ES-I3 (cell line): Measurements from ENCODE around the gene HMG20B.
A peak's percentile ranks its signal among the peaks of the same experiment; 100 is the strongest.

Experiments
- H3K36me3 ChIP-seq: 2 replicates; pipeline ENCODE4 v1.6.1; 2013; ENCODE audit warnings: mild to moderate bottlenecking, low read length, control low read depth, moderate library complexity; ENCODE audit not compliant: insufficient read depth
- H3K4me1 ChIP-seq: 2 replicates; pipeline ENCODE4 v1.6.1; 2013; ENCODE audit warnings: mild to moderate bottlenecking, control low read depth, low read length; ENCODE audit not compliant: insufficient read depth
- H3K9ac ChIP-seq: 2 replicates; pipeline ENCODE4 v1.6.1; 2013; ENCODE audit warnings: low read depth, mild to moderate bottlenecking, low read length, moderate library complexity
- H3K9me3 ChIP-seq: 2 replicates; pipeline ENCODE4 v1.6.1; 2013; ENCODE audit warnings: mild to moderate bottlenecking, low read length, moderate library complexity; ENCODE audit not compliant: control insufficient read depth, insufficient read depth

The HMG20B gene

DNA sequence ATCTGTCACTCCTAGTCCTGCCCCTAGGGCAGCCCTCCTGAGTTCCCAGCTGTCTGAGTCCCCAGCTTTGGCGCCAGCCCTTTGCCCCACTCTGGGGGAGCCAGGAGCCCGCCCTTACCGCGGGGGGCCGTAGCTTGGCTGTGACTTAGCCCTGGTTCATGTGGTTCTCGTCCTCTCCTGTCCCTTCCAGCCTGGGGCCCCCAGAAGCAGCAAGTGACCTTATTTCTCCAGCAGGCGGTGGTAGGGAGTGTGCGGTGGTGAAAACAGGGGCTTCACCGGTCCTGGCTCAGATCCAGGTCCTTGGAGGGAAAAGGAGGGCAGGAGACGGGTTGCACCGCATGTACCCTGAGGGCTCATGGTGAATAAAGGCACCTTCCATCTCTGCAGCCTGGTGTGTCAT, 20.4 kb downstream of the HMG20B start:
- H3K9ac ChIP-seq: no peak overlapping the region; the same call in 1 of the 2 replicates
- no peaks in the 10 kb centered on the region for H3K36me3 ChIP-seq
- H3K4me1 ChIP-seq: no peaks in the 10 kb centered on the region
- H3K9me3 ChIP-seq: no peaks in the 10 kb centered on the region

DNA sequence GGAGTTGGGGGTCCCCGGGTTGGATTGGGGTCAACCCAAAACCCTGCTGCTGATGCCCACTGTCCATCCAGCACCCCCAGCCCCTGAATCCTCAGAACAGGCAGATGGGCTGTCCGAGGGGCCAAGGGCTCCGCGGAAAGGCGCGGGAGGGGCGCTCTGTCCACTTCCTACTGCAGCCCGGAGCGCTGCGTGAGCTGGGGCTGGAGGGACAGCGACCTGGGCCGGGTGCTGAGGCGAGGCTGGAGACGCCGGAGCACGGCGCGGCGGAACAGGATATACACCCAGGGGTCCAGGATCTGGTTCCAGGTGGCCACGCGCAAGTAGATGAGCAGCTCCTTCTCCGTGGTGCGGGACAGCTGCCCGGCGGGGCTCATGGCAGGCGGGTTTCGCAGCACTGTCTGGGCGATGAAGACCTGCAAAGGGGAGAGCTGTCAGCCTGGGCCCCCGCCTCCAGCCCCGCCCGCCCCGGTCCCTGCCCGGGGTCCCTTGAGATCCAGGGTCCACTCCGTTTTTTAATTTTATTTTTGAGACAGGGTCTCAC, 22.8 kb downstream of the HMG20B start:
- no peaks in the 10 kb centered on the region for H3K9me3 ChIP-seq
- H3K36me3 ChIP-seq: no peaks in the 10 kb centered on the region
- no peak overlapping the region for H3K9ac ChIP-seq
- no peaks in the 10 kb centered on the region for H3K4me1 ChIP-seq

DNA sequence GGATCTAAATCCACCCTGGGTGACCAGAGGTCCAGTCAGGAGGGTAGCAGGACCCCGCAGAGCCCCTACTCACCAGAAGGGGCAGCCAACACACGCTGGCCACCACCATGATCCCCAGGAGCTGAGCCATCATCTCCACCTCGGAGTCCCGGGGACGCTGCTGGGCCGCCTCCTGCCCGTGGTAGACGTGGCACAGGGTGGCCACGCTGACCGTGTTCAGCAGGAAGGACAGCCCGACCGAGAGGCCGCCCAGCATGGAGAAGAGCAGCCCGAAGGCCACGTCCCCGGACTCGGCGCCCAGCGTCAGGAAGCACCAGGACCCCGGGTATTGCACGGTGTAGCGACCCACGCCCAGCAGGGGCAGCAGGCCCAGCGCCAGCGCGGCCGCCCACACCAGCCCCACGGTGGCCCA, 27.0 kb downstream of the HMG20B start:
- Histone ChIP-seq H3K4me1 (no peaks in the 10 kb centered on the region), H3K9ac (no peak overlapping the region), H3K9me3 (no peaks in the 10 kb centered on the region), H3K36me3 (no peaks in the 10 kb centered on the region)

DNA sequence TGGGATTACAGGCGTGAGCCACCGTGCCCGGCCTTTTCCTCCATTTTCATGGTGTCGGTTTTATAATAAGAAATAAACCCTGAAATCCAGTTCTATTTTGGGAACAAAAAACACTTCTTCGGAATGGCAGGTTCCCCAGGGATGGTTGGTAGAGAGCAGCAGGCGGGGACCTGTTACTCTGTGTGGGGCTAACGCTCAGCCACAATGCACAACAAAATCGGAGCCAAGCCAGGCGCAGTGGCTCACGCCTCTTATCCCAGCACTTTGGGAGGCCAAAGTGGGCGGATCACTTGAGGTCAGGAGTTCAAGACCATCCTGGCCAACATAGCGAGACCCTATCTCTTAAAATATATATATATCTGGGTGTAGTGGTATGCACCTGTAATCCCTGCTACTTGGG, 28.3 kb downstream of the HMG20B start:
- no peaks in the 10 kb centered on the region for H3K36me3 ChIP-seq
- H3K4me1 ChIP-seq: no peaks in the 10 kb centered on the region
- H3K9me3 ChIP-seq: no peaks in the 10 kb centered on the region
- H3K9ac ChIP-seq: no peak overlapping the region

DNA sequence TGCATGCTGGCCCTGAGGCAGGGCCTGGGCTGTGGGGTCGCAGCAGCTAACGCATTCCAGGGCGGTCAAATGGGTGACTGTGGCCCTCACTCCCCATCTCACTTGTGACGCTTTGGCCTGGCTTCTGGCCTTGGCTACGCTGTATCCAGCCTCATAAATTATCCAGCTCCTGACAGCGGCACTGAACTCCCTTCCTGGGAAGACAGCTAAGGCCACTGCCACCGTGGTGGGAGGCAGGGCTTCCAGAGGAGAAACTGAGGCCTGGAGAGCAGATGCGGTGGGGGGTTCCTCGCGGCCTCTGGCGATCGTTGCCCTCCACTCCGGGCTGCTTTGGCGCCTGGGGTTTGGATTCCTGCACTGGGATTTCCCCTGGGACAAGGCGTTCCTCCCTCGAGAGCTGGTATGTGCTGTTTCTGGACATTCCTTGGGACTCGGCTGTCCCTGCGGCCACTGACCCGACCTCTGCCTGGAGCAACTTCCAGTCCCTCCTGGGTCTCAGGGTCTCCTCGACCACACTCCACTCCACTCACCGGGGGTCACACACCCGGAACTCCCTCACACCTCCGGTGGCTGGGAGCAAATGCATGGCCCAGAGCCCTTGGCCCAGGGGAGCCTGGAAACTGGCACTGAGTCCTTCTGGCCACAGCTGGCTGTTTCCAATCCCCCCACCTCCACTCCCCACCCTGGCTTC, 30.5 kb downstream of the HMG20B start:
- peaks cover 5% of the 10 kb centered on the region for H3K4me1 ChIP-seq
- H3K9ac ChIP-seq: no peak overlapping the region
- H3K36me3 ChIP-seq: no peaks in the 10 kb centered on the region
- no peaks in the 10 kb centered on the region for H3K9me3 ChIP-seq

DNA sequence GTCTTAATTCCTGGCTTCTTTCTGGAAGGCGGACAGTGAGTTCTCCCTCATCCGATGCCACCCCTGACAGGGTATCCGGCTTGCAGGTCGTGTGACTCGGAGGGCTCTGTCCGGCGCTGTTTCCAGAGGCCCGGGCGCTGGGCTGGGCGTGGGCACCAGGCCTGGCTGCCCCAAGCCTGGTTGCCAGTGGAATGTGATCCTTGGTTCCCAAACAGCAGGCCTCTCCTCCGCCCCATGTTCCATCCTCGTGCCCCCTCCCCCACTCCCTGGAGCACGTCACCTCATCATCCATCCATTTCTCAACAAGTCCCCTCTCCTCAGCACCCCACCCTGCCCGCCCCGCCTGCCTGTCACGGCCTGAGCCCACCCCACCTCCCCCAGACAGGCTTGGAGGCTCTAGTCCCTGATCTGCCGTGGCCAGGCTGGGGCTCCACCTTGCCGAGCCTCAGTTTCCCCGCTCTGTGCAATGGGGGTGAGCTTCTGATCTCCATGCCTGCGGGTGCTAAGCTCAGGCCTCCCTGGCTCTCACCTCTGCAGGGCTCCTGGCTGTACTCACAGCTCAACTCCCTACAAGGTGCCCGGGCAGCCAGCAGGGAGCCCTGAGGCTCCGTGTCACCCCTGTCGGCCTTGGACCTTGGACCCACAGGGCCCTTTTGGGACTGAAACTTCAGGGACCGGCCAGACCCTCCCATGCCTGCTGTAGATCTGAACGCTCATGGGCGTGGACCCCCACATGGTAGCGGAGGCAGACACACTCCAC, 31.7 kb downstream of the HMG20B start:
- Histone ChIP-seq H3K4me1 (peaks cover 7% of the 10 kb centered on the region), H3K9me3 (no peaks in the 10 kb centered on the region), H3K36me3 (no peaks in the 10 kb centered on the region), H3K9ac (no peak overlapping the region)

DNA sequence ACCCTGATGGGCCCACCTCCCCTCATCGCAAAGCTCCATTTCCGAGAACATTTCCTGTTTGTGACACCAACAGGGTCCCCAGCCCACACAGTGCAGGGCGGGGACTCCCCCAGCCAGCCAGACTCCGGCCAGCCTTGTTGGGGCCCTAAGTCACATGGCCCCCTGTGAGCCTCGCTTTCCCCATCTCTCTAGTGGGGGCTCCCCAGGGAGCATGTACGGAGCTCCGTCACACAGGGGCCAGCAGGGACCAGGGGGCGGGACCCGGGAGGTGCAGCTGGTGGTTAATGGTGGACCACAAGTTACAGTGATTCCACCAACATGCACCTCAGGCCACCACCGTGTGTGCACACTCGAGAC, 32.2 kb downstream of the HMG20B start:
- no peaks in the 10 kb centered on the region for H3K9me3 ChIP-seq
- H3K4me1 ChIP-seq: peaks cover 7% of the 10 kb centered on the region
- no peak overlapping the region for H3K9ac ChIP-seq
- H3K36me3 ChIP-seq: no peaks in the 10 kb centered on the region

DNA sequence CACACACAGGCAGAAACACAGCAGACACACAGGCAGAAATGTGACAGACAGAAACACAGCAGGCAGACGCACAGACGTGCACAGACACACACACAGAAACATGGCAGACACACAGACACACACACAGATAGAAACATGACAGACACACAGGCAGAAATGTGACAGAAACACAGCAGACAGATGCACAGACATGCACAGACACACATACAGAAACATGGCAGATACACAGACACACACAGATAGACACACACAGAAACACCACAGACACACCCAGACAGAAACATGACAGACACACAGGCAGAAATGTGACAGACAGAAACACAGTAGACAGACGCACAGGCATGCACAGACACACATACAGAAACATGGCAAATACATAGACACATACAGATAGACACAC, 32.6 kb downstream of the HMG20B start:
- H3K9ac ChIP-seq: no peak overlapping the region
- peaks cover 1% of the 10 kb centered on the region; the same call in 1 of the 2 replicates for H3K36me3 ChIP-seq
- peaks cover 7% of the 10 kb centered on the region for H3K4me1 ChIP-seq
- no peaks in the 10 kb centered on the region for H3K9me3 ChIP-seq

DNA sequence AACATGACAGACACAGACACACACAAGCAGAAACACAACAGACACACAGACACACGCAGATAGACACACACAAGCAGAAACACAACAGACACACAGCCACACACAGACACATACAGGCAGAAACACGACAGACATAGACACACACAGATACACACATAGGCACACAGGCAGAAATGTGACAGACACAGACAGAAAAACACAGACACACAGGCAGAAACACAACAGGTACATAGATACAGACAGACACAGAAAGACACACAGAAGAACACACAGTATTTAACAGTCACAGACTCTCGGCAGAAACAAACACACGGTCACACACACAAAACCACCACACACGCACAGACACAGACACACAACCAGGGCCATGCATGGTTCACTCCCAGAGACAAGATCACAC, 33.0 kb downstream of the HMG20B start:
- Histone ChIP-seq H3K9ac (peak overlapping the region; percentile 72; the same call in 1 of the 2 replicates), H3K9me3 (no peaks in the 10 kb centered on the region), H3K4me1 (peaks cover 7% of the 10 kb centered on the region), H3K36me3 (peaks cover 3% of the 10 kb centered on the region; the same call in 1 of the 2 replicates)

DNA sequence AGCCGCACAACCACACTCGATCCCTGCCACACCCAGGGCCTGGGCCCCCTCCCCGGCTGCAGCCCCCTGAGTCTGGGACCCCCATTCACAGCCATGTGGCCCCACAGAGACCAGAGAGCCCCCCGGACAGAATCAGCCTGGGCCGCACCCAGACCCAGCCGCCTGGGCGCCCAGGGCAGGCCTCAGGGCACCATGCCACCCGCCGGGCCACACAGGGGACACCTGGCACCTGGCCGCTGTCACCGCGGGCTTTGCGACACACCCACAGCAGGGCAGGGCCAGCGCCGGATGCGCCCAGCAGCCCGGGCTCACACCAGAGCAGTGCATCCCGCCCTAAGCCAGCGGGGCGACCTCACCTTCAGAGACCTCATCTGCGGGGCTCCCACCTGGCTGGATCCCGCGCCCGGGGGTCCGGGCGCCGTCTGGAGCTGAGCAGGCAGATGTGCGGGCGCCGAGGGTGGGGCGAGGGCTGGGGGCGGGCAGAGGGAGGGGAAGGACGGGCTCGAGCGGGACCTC, 33.5 kb downstream of the HMG20B start:
- Histone ChIP-seq H3K9me3 (no peaks in the 10 kb centered on the region), H3K36me3 (peaks cover 3% of the 10 kb centered on the region; the same call in 1 of the 2 replicates), H3K4me1 (peaks cover 7% of the 10 kb centered on the region), H3K9ac (peak overlapping the region; percentile 72; the same call in 1 of the 2 replicates)

DNA sequence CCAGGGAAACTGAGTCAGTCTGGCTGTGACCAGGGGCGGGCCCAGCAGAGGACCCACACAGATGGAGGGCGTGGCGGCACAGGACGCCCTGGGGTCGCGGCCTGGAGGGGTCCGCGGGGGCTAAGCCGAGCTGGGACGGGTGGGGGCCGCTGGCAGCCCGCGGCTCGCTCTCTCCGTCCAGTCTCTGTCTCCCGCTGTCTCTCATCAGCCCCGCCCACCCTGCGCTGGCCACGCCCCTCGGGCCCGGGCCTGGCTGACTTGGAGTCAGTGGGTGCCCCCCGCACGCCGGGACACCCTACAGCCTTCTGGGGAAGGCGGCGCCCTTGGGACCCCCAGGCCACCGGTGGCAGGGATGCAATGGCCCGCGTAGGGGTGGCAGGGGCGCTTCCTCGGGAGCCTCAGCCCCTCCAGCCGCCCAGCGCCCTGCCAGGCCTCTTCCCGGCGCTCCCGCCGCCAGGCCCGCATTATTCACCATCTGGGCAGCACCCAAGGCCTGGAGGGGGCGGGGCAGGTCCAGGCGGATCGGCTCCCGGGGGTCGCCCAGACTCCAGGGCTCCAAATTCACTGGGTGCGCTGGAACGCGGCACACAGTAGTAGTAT, 34.0 kb downstream of the HMG20B start, which contains the start of gene TBXA2R:
Gene TBXA2R (minus strand): TSS at position 186 of the 600 bp plus-strand sequence. CDS start 6,241 bp downstream, outside the sequence.
- peak within 1 kb of the TSS; percentile 72 for H3K9ac ChIP-seq

DNA sequence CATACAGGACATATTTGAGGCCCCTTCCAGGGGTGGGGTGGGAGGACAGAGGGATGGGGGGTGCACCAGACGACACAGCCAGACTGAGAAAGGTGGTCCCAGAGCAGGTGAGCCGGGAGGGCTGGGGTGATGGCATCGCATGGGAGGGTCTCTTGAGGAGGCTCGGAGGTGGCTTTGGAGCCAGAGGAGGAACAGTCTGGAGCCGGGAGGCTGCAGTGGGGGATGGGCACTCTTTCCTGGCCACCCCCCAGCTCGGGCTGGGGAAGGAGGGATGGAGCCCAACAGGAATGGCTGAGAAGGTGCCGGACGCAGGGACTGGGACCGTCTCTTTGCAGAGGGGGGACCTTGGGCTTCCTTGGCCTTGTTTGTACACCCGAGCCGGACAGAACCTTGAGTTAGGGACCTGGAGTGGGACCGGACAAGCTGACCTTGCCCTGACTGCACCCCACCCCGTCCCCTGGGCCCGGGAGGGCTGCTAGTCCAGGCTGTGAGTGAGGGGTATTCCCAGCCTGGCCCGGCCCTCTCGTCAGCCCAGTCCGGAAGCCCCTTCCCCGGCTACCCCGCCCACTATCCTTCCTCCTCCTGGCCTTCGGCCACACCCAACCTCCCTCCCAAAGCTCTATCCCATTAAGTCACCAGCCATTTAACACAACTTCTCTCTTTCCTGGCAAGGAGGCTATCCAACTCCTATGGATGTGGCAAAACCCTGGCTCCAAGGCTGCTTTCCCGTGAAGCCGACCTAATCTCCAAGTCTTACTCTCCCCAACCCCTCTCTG, 34.7 kb downstream of the HMG20B start:
- peak overlapping the region; percentile 72 for H3K9ac ChIP-seq
- H3K36me3 ChIP-seq: peaks cover 3% of the 10 kb centered on the region; the same call in 1 of the 2 replicates
- H3K4me1 ChIP-seq: peaks cover 7% of the 10 kb centered on the region
- no peaks in the 10 kb centered on the region for H3K9me3 ChIP-seq

More for the DNA sequence above, 34.0 kb downstream of the HMG20B start, which contains the start of gene TBXA2R:
- H3K36me3 ChIP-seq: peaks cover 3% of the 10 kb centered on the region; the same call in 1 of the 2 replicates
- no peaks in the 10 kb centered on the region for H3K9me3 ChIP-seq
- peaks cover 7% of the 10 kb centered on the region for H3K4me1 ChIP-seq

DNA sequence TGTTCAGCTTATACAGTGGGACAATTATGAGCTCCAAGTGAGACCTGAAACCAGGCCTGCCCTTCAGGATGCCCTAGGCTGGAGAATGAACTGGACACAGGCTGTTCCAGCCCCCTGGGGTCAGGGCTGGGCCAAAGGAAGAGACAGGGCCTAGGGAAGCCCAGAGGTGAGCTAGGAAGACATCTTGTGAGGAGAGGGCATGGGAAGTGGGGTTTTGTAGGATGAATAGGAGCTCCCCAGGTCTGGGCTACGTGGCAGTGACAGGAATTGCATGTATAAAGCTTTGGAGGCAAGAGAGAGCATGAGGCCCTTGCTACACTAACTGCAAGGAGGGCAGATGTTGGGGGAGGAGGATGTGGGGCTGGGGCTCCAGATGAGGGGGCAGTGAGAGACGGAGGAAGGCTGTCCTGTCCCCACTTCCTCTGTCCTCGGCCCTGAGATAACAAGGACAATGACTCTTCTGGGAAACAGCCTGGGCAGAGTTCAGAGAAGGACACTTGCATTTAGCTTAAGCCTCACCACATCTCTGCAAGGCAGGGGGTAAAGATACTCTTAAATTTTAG, 35.4 kb downstream of the HMG20B start:
- peak overlapping the region; percentile 72; the same call in 1 of the 2 replicates for H3K9ac ChIP-seq
- no peaks in the 10 kb centered on the region for H3K9me3 ChIP-seq
- peaks cover 9% of the 10 kb centered on the region for H3K4me1 ChIP-seq
- H3K36me3 ChIP-seq: peaks cover 3% of the 10 kb centered on the region; the same call in 1 of the 2 replicates
